H1 (cell line): ENCODE results near the gene PBXIP1. TPM values are rescaled to one million over a fixed set of nuclear protein-coding genes. Genes with fewer than 3 reads are reported as not detected.
A peak's percentile ranks its signal among the peaks of the same experiment; 100 is the strongest.

Experiments used
- CTCF ChIA-PET: fragments of 300-600 bp; sonication (Branson Sonifier 250); formaldehyde crosslinking; loops from one replicate; lab custom pipeline; 2021; ENCODE audit not compliant: partially characterized antibody; lab: Charles Lee
- POLR2A ChIA-PET: fragments of 300-600 bp; sonication (Branson Sonifier 250); formaldehyde crosslinking; loops from one replicate; lab custom pipeline; 2021; ENCODE audit warnings: inconsistent platforms; ENCODE audit not compliant: partially characterized antibody; lab: Charles Lee
- DNase-seq, 2 experiments: peaks; one replicate each; pipeline versions ENCODE4 v3.0.0 to v3.0.0-alpha.2; 2010 to 2022; ENCODE audit warnings: low spot score in 2 of 2, low read depth in 1 of 2, mixed read lengths in 1 of 2
- FAIRE-seq: peaks from 2 replicates; lab custom pipeline; 2011; peaks lifted over from hg19 to GRCh38; lab: Jason Lieb, UNC
- H2AFZ ChIP-seq: 2 replicates; pipeline ENCODE4 v1.8.1; 2012; ENCODE audit warnings: low read length, inconsistent platforms
- H2AK5ac ChIP-seq: 2 replicates; pipeline ENCODE4 v1.6.1; 2013; ENCODE audit warnings: low read depth, low read length
- H2BK120ac ChIP-seq: replicated peaks from 2 replicates; pipeline ENCODE3; 2013; ENCODE audit warnings: low read depth, low read length, inconsistent platforms
- H2BK12ac ChIP-seq: 2 replicates; pipeline ENCODE4 v1.6.1; 2013; ENCODE audit warnings: low read depth, low read length
- H2BK15ac ChIP-seq: 2 replicates; pipeline ENCODE4 v1.6.1; 2013; ENCODE audit warnings: low read length
- H2BK20ac ChIP-seq: 2 replicates; pipeline ENCODE4 v1.6.1; 2013; ENCODE audit warnings: low read length
- H2BK5ac ChIP-seq: 2 replicates; pipeline ENCODE4 v1.6.1; 2013; ENCODE audit warnings: low read depth, low read length
- H3K14ac ChIP-seq: 2 replicates; pipeline ENCODE4 v1.6.1; 2013; ENCODE audit warnings: inconsistent platforms; ENCODE audit not compliant: insufficient read length
- H3K18ac ChIP-seq: 2 replicates; pipeline ENCODE4 v1.6.1; 2013; ENCODE audit warnings: low read length; ENCODE audit errors: extremely low read depth
- H3K23ac ChIP-seq: 2 replicates; pipeline ENCODE4 v1.6.1; 2013; ENCODE audit warnings: inconsistent platforms; ENCODE audit not compliant: insufficient read length
- H3K23me2 ChIP-seq: 2 replicates; pipeline ENCODE4 v1.6.1; 2013; ENCODE audit warnings: low read depth, low read length
- H3K27ac ChIP-seq: 2 replicates; pipeline ENCODE4 v1.6.1; 2011; ENCODE audit warnings: low read depth, low read length, inconsistent platforms
- H3K27me3 ChIP-seq, 4 experiments: replicated peaks in 1 of 4; 1 replicate in 1 of 4; 2 replicates in 3 of 4; pipeline versions ENCODE4 v1.6.1 to v1.8.1; 2011 to 2013; ENCODE audit warnings: low read length in 3 of 4, mild to moderate bottlenecking in 3 of 4, inconsistent platforms in 2 of 4, mixed read lengths in 2 of 4, moderate library complexity in 1 of 4; ENCODE audit not compliant: control insufficient read depth in 3 of 4, insufficient read depth in 3 of 4; ENCODE audit errors: extremely low read depth in 1 of 4
- H3K36me3 ChIP-seq, 4 experiments: 2 replicates each; pipeline versions ENCODE4 v1.6.1 to v1.8.1; 2011 to 2013; ENCODE audit warnings: mild to moderate bottlenecking in 4 of 4, low read length in 3 of 4, moderate library complexity in 2 of 4, control low read depth in 1 of 4, inconsistent platforms in 1 of 4; ENCODE audit not compliant: insufficient read depth in 4 of 4, control insufficient read depth in 2 of 4
- H3K4ac ChIP-seq: replicated peaks from 2 replicates; pipeline ENCODE3; 2013; ENCODE audit warnings: low read length, low read depth, mixed read lengths, inconsistent platforms; ENCODE audit not compliant: insufficient read length
- H3K4me1 ChIP-seq, 4 experiments: replicated peaks in 1 of 4; 1 replicate in 1 of 4; 2 replicates in 3 of 4; pipeline versions ENCODE4 v1.6.1 to v1.8.1; 2011 to 2013; ENCODE audit warnings: low read length in 3 of 4, inconsistent platforms in 2 of 4, mixed read lengths in 1 of 4; ENCODE audit not compliant: insufficient read depth in 4 of 4, control insufficient read depth in 3 of 4
- H3K4me2 ChIP-seq, 2 experiments: 2 replicates each; pipeline versions ENCODE4 v1.6.1 to v1.8.1; 2011 to 2013; ENCODE audit warnings: low read depth in 2 of 2, low read length in 2 of 2, control low read depth in 1 of 2, inconsistent platforms in 1 of 2, mild to moderate bottlenecking in 1 of 2; ENCODE audit not compliant: insufficient read depth in 1 of 2
- H3K4me3 ChIP-seq, 4 experiments: fragments of 200-600, 300-600 bp in 1 of 4; sonication (generic), shearing (Covaris generic), sonication (Bioruptor Twin) in 1 of 4; 2 replicates each; pipeline versions ENCODE4 v1.5.1 to v1.8.1; 2011 to 2016; ENCODE audit warnings: low read length in 4 of 4, low read depth in 3 of 4, control low read depth in 2 of 4, inconsistent platforms in 2 of 4, mild to moderate bottlenecking in 2 of 4, mixed read lengths in 1 of 4, moderate library complexity in 1 of 4; ENCODE audit not compliant: insufficient read depth in 2 of 4; ENCODE audit errors: extremely low read depth in 1 of 4
- H3K56ac ChIP-seq: replicated peaks from 2 replicates; pipeline ENCODE3; 2013; ENCODE audit warnings: low read depth, mild to moderate bottlenecking, mixed read lengths, low read length, inconsistent platforms; ENCODE audit not compliant: insufficient read length
- H3K79me1 ChIP-seq: 2 replicates; pipeline ENCODE4 v1.6.1; 2013; ENCODE audit warnings: low read depth, low read length, control low read depth
- H3K79me2 ChIP-seq, 2 experiments: 2 replicates each; pipeline versions ENCODE4 v1.6.1 to v1.8.1; 2012 to 2013; ENCODE audit warnings: low read length in 2 of 2, mild to moderate bottlenecking in 2 of 2, inconsistent platforms in 1 of 2; ENCODE audit not compliant: insufficient read depth in 2 of 2, control insufficient read depth in 1 of 2
- H3K9ac ChIP-seq, 4 experiments: replicated peaks in 1 of 4; 1 replicate in 1 of 4; 2 replicates in 3 of 4; pipeline versions ENCODE4 v1.6.1 to v1.8.1; 2011 to 2013; ENCODE audit warnings: low read depth in 3 of 4, low read length in 3 of 4, control low read depth in 2 of 4, mild to moderate bottlenecking in 2 of 4, moderate library complexity in 2 of 4, inconsistent platforms in 1 of 4; ENCODE audit errors: extremely low read depth in 1 of 4
- H3K9me3 ChIP-seq, 2 experiments: 2 replicates each; pipeline versions ENCODE4 v1.6.1 to v1.8.1; 2012 to 2013; ENCODE audit warnings: mild to moderate bottlenecking in 2 of 2, moderate library complexity in 2 of 2, control low read depth in 1 of 2, inconsistent platforms in 1 of 2, low read depth in 1 of 2, low read length in 1 of 2, mixed read lengths in 1 of 2; ENCODE audit not compliant: insufficient read depth in 2 of 2
- H4K20me1 ChIP-seq, 2 experiments: replicated peaks in 1 of 2; 2 replicates each; pipeline versions ENCODE3 to v1.8.1; 2011 to 2013; ENCODE audit warnings: inconsistent platforms in 2 of 2, low read length in 2 of 2, mild to moderate bottlenecking in 1 of 2; ENCODE audit not compliant: insufficient read depth in 2 of 2, control insufficient read depth in 1 of 2
- H4K5ac ChIP-seq: 2 replicates; pipeline ENCODE4 v1.6.1; 2013; ENCODE audit warnings: low read length, low read depth, mixed read lengths, inconsistent platforms; ENCODE audit not compliant: insufficient read length
- H4K8ac ChIP-seq: 2 replicates; pipeline ENCODE4 v1.8.0; 2013; ENCODE audit warnings: mild to moderate bottlenecking, moderate library complexity, low read length, inconsistent platforms; ENCODE audit not compliant: insufficient read depth; ENCODE audit errors: extremely low read depth
- H4K91ac ChIP-seq: replicated peaks from 2 replicates; pipeline ENCODE3; 2013; ENCODE audit warnings: low read length, mixed read lengths, inconsistent platforms; ENCODE audit not compliant: insufficient read length
- PHF8 ChIP-seq: fragments of 200-600 bp; sonication (generic); conservative IDR thresholded peaks from 2 replicates; pipeline ENCODE4 v1.7.1; 2012; ENCODE audit warnings: low read depth, mild to moderate bottlenecking, inconsistent platforms, low read length, moderate library complexity
- POLR2A ChIP-seq, 2 experiments: IDR thresholded peaks; 1 replicate in 1 of 2; 2 replicates in 1 of 2; pipeline ENCODE4 v1.6.1; 2011; ENCODE audit warnings: low read depth in 2 of 2, low read length in 2 of 2, mild to moderate bottlenecking in 2 of 2; ENCODE audit errors: control extremely low read depth in 1 of 2
- WGBS, 2 experiments: shearing (Covaris generic) in 1 of 2; methylation state at CpG; one replicate each; pipeline versions ENCODE4 v1.1.6 to v1.1.7; 2013 to 2015; ENCODE audit warnings: low lambda C conversion rate in 2 of 2, mixed read lengths in 2 of 2, inconsistent platforms in 1 of 2, low coverage in 1 of 2, missing lambda C conversion rate in 1 of 2; ENCODE audit not compliant: insufficient replicate concordance in 2 of 2, insufficient coverage in 1 of 2, insufficient read length in 1 of 2; ENCODE audit errors: extremely low coverage in 1 of 2, missing lambda C conversion rate in 1 of 2; 5-methylcytosine and 5-hydroxymethylcytosine counted together
- polyA plus RNA-seq, 7 experiments: library from polyadenylated mRNA; depleted of rRNA in 3 of 7; stranded (reverse) in 5 of 7; unstranded in 2 of 7; fragments of >200 nt in 5 of 7; fragments of 200-250 nt in 2 of 7; gene quantifications; 1 replicate in 5 of 7; 2 replicates in 1 of 7; 4 replicates in 1 of 7; pipeline versions ENCODE4 v1.2.1 to v1.2.3, GENCODE V29; 2011 to 2013; ENCODE audit warnings: missing spikeins in 2 of 7, mixed read lengths in 2 of 7
- total RNA-seq: library from RNA; stranded (reverse); fragmentation: NEBNext Ultra II Directional; extraction: Animal tissue kit (Norgen Biotek cat#: 25700); gene quantifications from 2 replicates; pipeline ENCODE4 v1.2.1, GENCODE V29; 2021

PBXIP1 gene
- total and polyA plus RNA-seq, 2 of the 8 experiments (the other 6 are each of a cell fraction or from before 2014, with no cell fraction given): 12.0 to 19.8 TPM

DNA sequence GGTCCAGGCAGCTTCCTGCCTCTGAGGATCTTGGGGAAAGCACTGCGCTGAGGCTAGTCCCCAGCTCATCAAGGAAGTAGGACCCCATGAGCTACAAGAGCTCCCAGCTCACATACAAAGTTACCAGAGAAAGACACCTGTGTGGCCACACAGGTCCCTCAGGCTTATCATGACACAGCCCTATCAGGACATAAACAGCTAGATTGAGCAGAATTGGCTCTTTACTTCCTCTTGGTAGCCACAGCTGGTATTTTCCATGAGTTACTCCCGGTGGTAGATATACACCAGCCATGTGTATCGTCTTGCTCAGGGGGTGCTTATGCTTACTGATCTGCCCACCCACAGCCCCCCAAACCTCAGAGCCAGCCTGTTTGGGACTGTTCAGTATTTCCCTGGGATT, 38.7 kb upstream of the PBXIP1 start:
- Histone ChIP-seq H3K18ac (peak overlapping the region; percentile 13; the same call in 1 of the 2 replicates), H3K23me2 (peaks cover under 1% of the 10 kb centered on the region; the same call in 1 of the 2 replicates), H2BK5ac (no peak overlapping the region), H4K5ac (no peak overlapping the region), H2BK120ac (no peak overlapping the region), H2BK20ac (no peak overlapping the region), H4K20me1 (peaks cover 0 to 5% of the 10 kb centered on the region in 2 experiments), H3K4me3 (no peak overlapping the region), H3K27ac (no peak overlapping the region), H2BK15ac (no peak overlapping the region), H3K4me1 (peaks cover 0 to 7% (median 4%) of the 10 kb centered on the region in 4 experiments; a peak in 3 of 7 replicates), H3K9ac (0 out of 7 replicates have a peak overlapping the region, but pooled peaks of 1 of the 4 experiments have one; percentile 12), H3K9me3 (no peaks in the 10 kb centered on the region), H3K4ac (no peak overlapping the region), H3K79me2 (0 out of 4 replicates have a peak, but pooled peaks cover 0 to 3% of the 10 kb centered on the region in 2 experiments), H4K91ac (no peak overlapping the region), H3K27me3 (no peaks in the 10 kb centered on the region), H2AK5ac (no peak overlapping the region), H2AFZ (no peak overlapping the region), H3K36me3 (peaks cover 2 to 16% (median 11%) of the 10 kb centered on the region in 4 experiments; a peak in 7 of 8 replicates), H3K4me2 (no peak overlapping the region), H3K56ac (no peak overlapping the region), H3K79me1 (no peaks in the 10 kb centered on the region), H3K23ac (no peak overlapping the region), H4K8ac (no peak overlapping the region), H3K14ac (no peak overlapping the region), H2BK12ac (0 out of 2 replicates have a peak overlapping the region, but pooled peaks have one; percentile 17)
- ChIA-PET POLR2A (interaction anchor here (0.6 to 42.8 kb wide), 11 partner anchors 14 to 82 kb away, joined by 3 to 702 read pairs (median 9); partner anchors contain the start of genes CKS1B, EFNA4, FLAD1 and PBXIP1), CTCF (interaction anchor here (0.9 to 14.0 kb wide), 16 partner anchors 9 to 122 kb away, joined by 3 to 334 read pairs (median 8); partner anchors contain the start of genes ADAM15, CKS1B, EFNA4 and FLAD1)
- TF ChIP-seq PHF8: no peak
- peak; percentile 12 to 35; a peak in 1 of 3 replicates for TF ChIP-seq POLR2A (IDR thresholded peaks at IDR 0.05; ENCODE audit: control extremely low read depth in 1 of 2, low read depth in 2 of 2, low read length in 2 of 2)
- no peak for FAIRE-seq
- no peak for DNase-seq
- 97% methylated on average over 3 of the region's 3 CpGs; no CpG with 5 or more reads in 1 of the 2 experiments for WGBS, 2 experiments
